Adrenal gland (tissue), 5 donors: ENCODE results near the gene LCE1E.

Source experiments
- POLR2A ChIP-seq, 2 donors: fragments of 450-650 bp; IDR thresholded peaks; one replicate each; pipeline ENCODE4 v1.6.1; 2017; ENCODE audit warnings: antibody characterized with exemption in 2 of 2, mild to moderate bottlenecking in 2 of 2, moderate library complexity in 1 of 2
- TF ChIP-seq, protein P1 (sequence below), 6 experiments: fragments of 450-650 bp in 4 of 6; fragments of 200-600 bp in 2 of 6; sonication (generic) in 1 of 6; IDR thresholded peaks; 1 replicate in 5 of 6; 2 replicates in 1 of 6; pipeline versions ENCODE4 v1.5.1 to v1.8.0; 2016 to 2021; ENCODE audit warnings: antibody characterized with exemption in 6 of 6, mild to moderate bottlenecking in 2 of 6, moderate library complexity in 1 of 6
- donor health status: DM: no; HTN: no; CAD: no.

DNA sequence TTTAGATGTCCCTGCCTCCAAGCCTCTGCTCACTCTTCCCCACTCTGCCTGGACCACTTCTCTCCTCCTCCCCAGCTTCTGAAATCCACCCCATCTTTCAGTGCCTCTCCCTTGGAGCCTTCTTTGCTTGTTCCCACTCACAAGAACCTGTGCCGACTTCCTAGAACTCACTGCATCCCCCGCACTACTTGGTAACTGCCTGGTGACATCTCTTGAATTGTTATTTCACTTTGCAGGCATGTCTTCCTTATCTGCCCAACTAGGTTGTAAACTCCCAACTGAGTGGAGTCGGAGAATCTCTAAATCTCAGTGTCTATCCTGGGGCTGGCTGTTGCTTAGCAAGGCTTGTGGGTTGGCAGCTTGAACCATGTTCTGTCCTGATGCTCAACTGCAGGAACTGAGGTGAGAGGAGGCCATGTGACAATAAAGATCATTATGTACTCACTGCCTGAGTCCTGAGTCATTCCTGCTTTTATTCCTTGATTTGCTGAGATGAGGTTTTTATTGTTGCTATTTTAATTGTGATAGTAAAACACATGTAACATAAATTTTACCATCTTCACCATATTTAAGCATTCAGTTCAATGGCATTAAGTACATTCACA is 24.3 kb upstream of the LCE1E start:
- TF ChIP-seq POLR2A (IDR thresholded peaks at IDR 0.05): no peak
- TF ChIP-seq, protein P1, sequence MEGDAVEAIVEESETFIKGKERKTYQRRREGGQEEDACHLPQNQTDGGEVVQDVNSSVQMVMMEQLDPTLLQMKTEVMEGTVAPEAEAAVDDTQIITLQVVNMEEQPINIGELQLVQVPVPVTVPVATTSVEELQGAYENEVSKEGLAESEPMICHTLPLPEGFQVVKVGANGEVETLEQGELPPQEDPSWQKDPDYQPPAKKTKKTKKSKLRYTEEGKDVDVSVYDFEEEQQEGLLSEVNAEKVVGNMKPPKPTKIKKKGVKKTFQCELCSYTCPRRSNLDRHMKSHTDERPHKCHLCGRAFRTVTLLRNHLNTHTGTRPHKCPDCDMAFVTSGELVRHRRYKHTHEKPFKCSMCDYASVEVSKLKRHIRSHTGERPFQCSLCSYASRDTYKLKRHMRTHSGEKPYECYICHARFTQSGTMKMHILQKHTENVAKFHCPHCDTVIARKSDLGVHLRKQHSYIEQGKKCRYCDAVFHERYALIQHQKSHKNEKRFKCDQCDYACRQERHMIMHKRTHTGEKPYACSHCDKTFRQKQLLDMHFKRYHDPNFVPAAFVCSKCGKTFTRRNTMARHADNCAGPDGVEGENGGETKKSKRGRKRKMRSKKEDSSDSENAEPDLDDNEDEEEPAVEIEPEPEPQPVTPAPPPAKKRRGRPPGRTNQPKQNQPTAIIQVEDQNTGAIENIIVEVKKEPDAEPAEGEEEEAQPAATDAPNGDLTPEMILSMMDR (IDR thresholded peaks at IDR 0.05): no peak
